HEK293 (cell line): ENCODE data around the gene IGSF9.

Source experiments
- CTCF ChIA-PET: fragments of 350-600 bp; formaldehyde crosslinking; extraction: SDS; loops from one replicate; lab custom pipeline; 2021; ENCODE audit warnings: antibody characterized with exemption; lab: Yijun Ruan, JAX
- POLR2A ChIA-PET: fragments of 300-600 bp; formaldehyde crosslinking; extraction: SDS; loops from one replicate; lab custom pipeline; 2020; ENCODE audit warnings: antibody characterized with exemption, inconsistent platforms; lab: Yijun Ruan, JAX
- H3K27ac ChIP-seq: fragments of 200-500 bp; sonication (Bioruptor generic); 2 replicates; pipeline ENCODE4 v1.5.1; 2014; ENCODE audit warnings: low read depth, low read length, control low read depth, inconsistent platforms; ENCODE audit errors: extremely low read depth
- H3K36me3 ChIP-seq, 2 experiments: fragments of 200-500 bp in 1 of 2; sonication (Bioruptor generic) in 1 of 2; 1 replicate in 1 of 2; 2 replicates in 1 of 2; pipeline ENCODE4 v1.5.1; 2014 to 2017; ENCODE audit warnings: inconsistent platforms in 2 of 2, low read length in 2 of 2; ENCODE audit not compliant: control insufficient read depth in 2 of 2, insufficient read depth in 1 of 2
- H3K4me1 ChIP-seq: fragments of 200-500 bp; sonication (Bioruptor generic); 2 replicates; pipeline ENCODE4 v1.5.1; 2014; ENCODE audit warnings: mild to moderate bottlenecking, low read length, inconsistent platforms; ENCODE audit not compliant: control insufficient read depth, insufficient read depth
- H3K4me3 ChIP-seq: 2 replicates; pipeline ENCODE4 v1.5.1; 2011; ENCODE audit warnings: low read depth, mild to moderate bottlenecking, control low read depth, low read length, moderate library complexity
- H3K9me3 ChIP-seq: fragments of 200-500 bp; sonication (Bioruptor generic); 2 replicates; pipeline ENCODE4 v1.5.1; 2014; ENCODE audit warnings: low read depth, low read length, inconsistent platforms; ENCODE audit not compliant: control insufficient read depth, insufficient read depth
- KLF1 ChIP-seq: fragments of 450-650 bp; formaldehyde crosslinking; IDR thresholded peaks from 2 replicates; pipeline ENCODE4 v1.5.1; 2016; ENCODE audit warnings: missing biosample characterization, missing genetic modification characterization
- ZBTB1 ChIP-seq: fragments of 450-650 bp; formaldehyde crosslinking; IDR thresholded peaks from 2 replicates; pipeline ENCODE4 v1.5.1; 2016; ENCODE audit warnings: missing biosample characterization, missing genetic modification characterization
- ZBTB10 ChIP-seq: fragments of 450-650 bp; formaldehyde crosslinking; IDR thresholded peaks from 2 replicates; pipeline ENCODE4 v1.5.1; 2016; ENCODE audit warnings: missing biosample characterization, missing genetic modification characterization
- ZBTB26 ChIP-seq: fragments of 450-650 bp; formaldehyde crosslinking; optimal IDR thresholded peaks from 2 replicates; pipeline ENCODE3; 2016; ENCODE audit warnings: missing biosample characterization, mild to moderate bottlenecking, missing genetic modification characterization
- ZFP69B ChIP-seq: fragments of 450-650 bp; formaldehyde crosslinking; IDR thresholded peaks from 2 replicates; pipeline ENCODE4 v1.5.1; 2016; ENCODE audit warnings: missing biosample characterization, missing genetic modification characterization
- ZNF169 ChIP-seq: fragments of 450-650 bp; formaldehyde crosslinking; IDR thresholded peaks from 2 replicates; pipeline ENCODE4 v1.5.1; 2016; ENCODE audit warnings: missing biosample characterization, missing genetic modification characterization
- ZNF19 ChIP-seq: fragments of 450-650 bp; formaldehyde crosslinking; IDR thresholded peaks from 2 replicates; pipeline ENCODE4; 2016; ENCODE audit warnings: missing biosample characterization, missing genetic modification characterization, low read depth
- ZNF239 ChIP-seq: fragments of 450-650 bp; formaldehyde crosslinking; IDR thresholded peaks from 2 replicates; pipeline ENCODE4 v1.5.1; 2016; ENCODE audit warnings: missing biosample characterization, missing genetic modification characterization
- ZNF514 ChIP-seq: fragments of 450-650 bp; formaldehyde crosslinking; IDR thresholded peaks from 2 replicates; pipeline ENCODE4 v1.5.1; 2016; ENCODE audit warnings: missing biosample characterization, missing genetic modification characterization
- ZNF530 ChIP-seq: fragments of 450-650 bp; formaldehyde crosslinking; IDR thresholded peaks from 2 replicates; pipeline ENCODE4 v1.5.1; 2016; ENCODE audit warnings: low read depth, missing biosample characterization, missing genetic modification characterization
- ZNF560 ChIP-seq: fragments of 450-650 bp; formaldehyde crosslinking; IDR thresholded peaks from 2 replicates; pipeline ENCODE4 v1.5.1; 2017; ENCODE audit warnings: missing biosample characterization, missing genetic modification characterization, borderline replicate concordance
- ZNF626 ChIP-seq: fragments of 450-650 bp; sonication (Bioruptor Pico); formaldehyde crosslinking; IDR thresholded peaks from 2 replicates; pipeline ENCODE4 v1.5.1; 2018; ENCODE audit warnings: missing biosample characterization, missing genetic modification characterization, inconsistent platforms
- ZNF654 ChIP-seq: fragments of 450-650 bp; formaldehyde crosslinking; IDR thresholded peaks from 2 replicates; pipeline ENCODE4 v1.5.1; 2016; ENCODE audit warnings: low read depth, missing biosample characterization, missing genetic modification characterization
- TF ChIP-seq, protein P1 (sequence below): fragments of 450-650 bp; formaldehyde crosslinking; IDR thresholded peaks from 2 replicates; pipeline ENCODE4 v1.5.1; 2016; ENCODE audit warnings: missing biosample characterization, missing genetic modification characterization

Gene IGSF9

DNA sequence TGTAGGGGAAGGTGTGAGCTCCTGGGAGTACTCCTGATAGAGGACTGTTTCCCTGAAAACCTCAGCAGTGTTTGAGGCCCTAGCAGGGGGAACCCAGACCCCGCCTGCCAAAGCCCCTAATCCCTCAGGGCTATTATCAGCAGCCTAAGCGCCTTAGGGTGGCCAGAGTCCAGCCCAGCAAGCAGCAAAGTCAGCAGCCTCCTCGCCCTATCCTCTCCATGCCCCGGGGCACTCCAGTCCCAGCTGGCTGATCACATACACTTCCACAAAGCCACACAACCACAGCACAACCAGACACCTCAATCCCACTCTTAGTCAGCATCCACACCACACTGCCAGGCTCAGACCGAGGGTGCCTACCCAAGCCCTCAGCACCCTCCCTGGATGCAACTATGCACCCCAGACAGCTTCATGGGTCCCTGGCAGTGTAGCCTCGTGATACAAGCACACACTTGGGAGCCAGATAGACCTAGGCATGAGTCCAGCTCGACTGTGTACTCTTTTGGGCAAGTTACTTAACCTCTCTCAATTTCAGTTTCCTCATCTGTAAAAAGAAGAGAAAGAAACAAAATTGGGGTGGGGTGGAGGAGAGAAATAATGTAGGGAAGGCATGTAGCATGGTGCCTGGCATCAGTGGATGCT is 7.1 kb downstream of the IGSF9 start:
- ChIA-PET CTCF (interaction anchor here (0.6 to 19.3 kb wide), 12 partner anchors 8 to 945 kb away, joined by 3 to 353 read pairs (median 4); partner anchors contain the start of gene IGSF9), POLR2A (interaction anchor here (7.3 kb wide), 1 partner anchor 14 kb away, joined by 41 read pairs; the partner anchor contains the start of gene TAGLN2)
- Histone ChIP-seq H3K27ac (no peak overlapping the region), H3K4me3 (no peak overlapping the region), H3K9me3 (no peaks in the 10 kb centered on the region), H3K4me1 (no peaks in the 10 kb centered on the region), H3K36me3 (no peaks in the 10 kb centered on the region)
- TF ChIP-seq ZBTB1 (no peak), ZNF530 (tag by site-specific recombination) (no peak), ZNF239 (tag by site-specific recombination) (no peak), ZNF514 (no peak), ZBTB10 (tag by site-specific recombination) (no peak), ZNF169 (no peak), ZNF654 (tag by site-specific recombination) (no peak)
- TF ChIP-seq, protein P1, sequence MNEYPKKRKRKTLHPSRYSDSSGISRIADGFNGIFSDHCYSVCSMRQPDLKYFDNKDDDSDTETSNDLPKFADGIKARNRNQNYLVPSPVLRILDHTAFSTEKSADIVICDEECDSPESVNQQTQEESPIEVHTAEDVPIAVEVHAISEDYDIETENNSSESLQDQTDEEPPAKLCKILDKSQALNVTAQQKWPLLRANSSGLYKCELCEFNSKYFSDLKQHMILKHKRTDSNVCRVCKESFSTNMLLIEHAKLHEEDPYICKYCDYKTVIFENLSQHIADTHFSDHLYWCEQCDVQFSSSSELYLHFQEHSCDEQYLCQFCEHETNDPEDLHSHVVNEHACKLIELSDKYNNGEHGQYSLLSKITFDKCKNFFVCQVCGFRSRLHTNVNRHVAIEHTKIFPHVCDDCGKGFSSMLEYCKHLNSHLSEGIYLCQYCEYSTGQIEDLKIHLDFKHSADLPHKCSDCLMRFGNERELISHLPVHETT = no peak

GRCh38 chr1:159937054-159937750 is 8.2 kb downstream of the IGSF9 start:
- TF ChIP-seq KLF1 = peak; percentile 27; the same call in 1 of the 2 replicates
- no peak for TF ChIP-seq ZNF19 (tag by site-specific recombination)
- no peak for TF ChIP-seq ZFP69B
- TF ChIP-seq ZNF626 (tag by site-specific recombination) = no peak
- TF ChIP-seq ZBTB26 (tag by site-specific recombination) = no peak
- TF ChIP-seq ZNF560 (tag by site-specific recombination) = no peak
- Histone ChIP-seq H3K36me3 (no peaks in the 10 kb centered on the region), H3K4me3 (no peak overlapping the region)

More at GRCh38 chr1:159937054-159937750, 8.2 kb downstream of the IGSF9 start:
- Histone ChIP-seq H3K4me1 (no peaks in the 10 kb centered on the region), H3K27ac (no peak overlapping the region), H3K9me3 (no peaks in the 10 kb centered on the region)
- ChIA-PET POLR2A (interaction anchor here (7.3 kb wide), 1 partner anchor 12 kb away, joined by 41 read pairs; the partner anchor contains the start of gene TAGLN2), CTCF (interaction anchor here (0.5 to 19.3 kb wide), 16 partner anchors 9 to 151 kb away, joined by 3 to 353 read pairs (median 4); partner anchors contain the start of genes IGSF9 and SLAMF9)
